H1 (cell line): Measurements from ENCODE around the gene SCMH1. TPM values are rescaled to one million over a fixed set of nuclear protein-coding genes. Genes with fewer than 3 reads are reported as not detected.

Experiments used
- CTCF ChIA-PET: fragments of 300-600 bp; sonication (Branson Sonifier 250); formaldehyde crosslinking; loops from one replicate; lab custom pipeline; 2021; ENCODE audit not compliant: partially characterized antibody; lab: Charles Lee
- POLR2A ChIA-PET: fragments of 300-600 bp; sonication (Branson Sonifier 250); formaldehyde crosslinking; loops from one replicate; lab custom pipeline; 2021; ENCODE audit warnings: inconsistent platforms; ENCODE audit not compliant: partially characterized antibody; lab: Charles Lee
- DNase-seq, 2 experiments: peaks; one replicate each; pipeline versions ENCODE4 v3.0.0 to v3.0.0-alpha.2; 2010 to 2022; ENCODE audit warnings: low spot score in 2 of 2, low read depth in 1 of 2, mixed read lengths in 1 of 2
- FAIRE-seq: peaks from 2 replicates; lab custom pipeline; 2011; peaks lifted over from hg19 to GRCh38; lab: Jason Lieb, UNC
- H2AFZ ChIP-seq: 2 replicates; pipeline ENCODE4 v1.8.1; 2012; ENCODE audit warnings: low read length, inconsistent platforms
- H2AK5ac ChIP-seq: 2 replicates; pipeline ENCODE4 v1.6.1; 2013; ENCODE audit warnings: low read depth, low read length
- H2BK120ac ChIP-seq: replicated peaks from 2 replicates; pipeline ENCODE3; 2013; ENCODE audit warnings: low read depth, low read length, inconsistent platforms
- H2BK12ac ChIP-seq: 2 replicates; pipeline ENCODE4 v1.6.1; 2013; ENCODE audit warnings: low read depth, low read length
- H2BK15ac ChIP-seq: 2 replicates; pipeline ENCODE4 v1.6.1; 2013; ENCODE audit warnings: low read length
- H2BK20ac ChIP-seq: 2 replicates; pipeline ENCODE4 v1.6.1; 2013; ENCODE audit warnings: low read length
- H2BK5ac ChIP-seq: 2 replicates; pipeline ENCODE4 v1.6.1; 2013; ENCODE audit warnings: low read depth, low read length
- H3K14ac ChIP-seq: 2 replicates; pipeline ENCODE4 v1.6.1; 2013; ENCODE audit warnings: inconsistent platforms; ENCODE audit not compliant: insufficient read length
- H3K18ac ChIP-seq: 2 replicates; pipeline ENCODE4 v1.6.1; 2013; ENCODE audit warnings: low read length; ENCODE audit errors: extremely low read depth
- H3K23ac ChIP-seq: 2 replicates; pipeline ENCODE4 v1.6.1; 2013; ENCODE audit warnings: inconsistent platforms; ENCODE audit not compliant: insufficient read length
- H3K23me2 ChIP-seq: 2 replicates; pipeline ENCODE4 v1.6.1; 2013; ENCODE audit warnings: low read depth, low read length
- H3K27ac ChIP-seq: 2 replicates; pipeline ENCODE4 v1.6.1; 2011; ENCODE audit warnings: low read depth, low read length, inconsistent platforms
- H3K27me3 ChIP-seq, 4 experiments: replicated peaks in 1 of 4; 1 replicate in 1 of 4; 2 replicates in 3 of 4; pipeline versions ENCODE4 v1.6.1 to v1.8.1; 2011 to 2013; ENCODE audit warnings: low read length in 3 of 4, mild to moderate bottlenecking in 3 of 4, inconsistent platforms in 2 of 4, mixed read lengths in 2 of 4, moderate library complexity in 1 of 4; ENCODE audit not compliant: control insufficient read depth in 3 of 4, insufficient read depth in 3 of 4; ENCODE audit errors: extremely low read depth in 1 of 4
- H3K36me3 ChIP-seq, 4 experiments: 2 replicates each; pipeline versions ENCODE4 v1.6.1 to v1.8.1; 2011 to 2013; ENCODE audit warnings: mild to moderate bottlenecking in 4 of 4, low read length in 3 of 4, moderate library complexity in 2 of 4, control low read depth in 1 of 4, inconsistent platforms in 1 of 4; ENCODE audit not compliant: insufficient read depth in 4 of 4, control insufficient read depth in 2 of 4
- H3K4ac ChIP-seq: replicated peaks from 2 replicates; pipeline ENCODE3; 2013; ENCODE audit warnings: low read length, low read depth, mixed read lengths, inconsistent platforms; ENCODE audit not compliant: insufficient read length
- H3K4me1 ChIP-seq, 4 experiments: replicated peaks in 1 of 4; 1 replicate in 1 of 4; 2 replicates in 3 of 4; pipeline versions ENCODE4 v1.6.1 to v1.8.1; 2011 to 2013; ENCODE audit warnings: low read length in 3 of 4, inconsistent platforms in 2 of 4, mixed read lengths in 1 of 4; ENCODE audit not compliant: insufficient read depth in 4 of 4, control insufficient read depth in 3 of 4
- H3K4me2 ChIP-seq, 2 experiments: 2 replicates each; pipeline versions ENCODE4 v1.6.1 to v1.8.1; 2011 to 2013; ENCODE audit warnings: low read depth in 2 of 2, low read length in 2 of 2, control low read depth in 1 of 2, inconsistent platforms in 1 of 2, mild to moderate bottlenecking in 1 of 2; ENCODE audit not compliant: insufficient read depth in 1 of 2
- H3K4me3 ChIP-seq, 4 experiments: fragments of 200-600, 300-600 bp in 1 of 4; sonication (generic), shearing (Covaris generic), sonication (Bioruptor Twin) in 1 of 4; 2 replicates each; pipeline versions ENCODE4 v1.5.1 to v1.8.1; 2011 to 2016; ENCODE audit warnings: low read length in 4 of 4, low read depth in 3 of 4, control low read depth in 2 of 4, inconsistent platforms in 2 of 4, mild to moderate bottlenecking in 2 of 4, mixed read lengths in 1 of 4, moderate library complexity in 1 of 4; ENCODE audit not compliant: insufficient read depth in 2 of 4; ENCODE audit errors: extremely low read depth in 1 of 4
- H3K56ac ChIP-seq: replicated peaks from 2 replicates; pipeline ENCODE3; 2013; ENCODE audit warnings: low read depth, mild to moderate bottlenecking, mixed read lengths, low read length, inconsistent platforms; ENCODE audit not compliant: insufficient read length
- H3K79me1 ChIP-seq: 2 replicates; pipeline ENCODE4 v1.6.1; 2013; ENCODE audit warnings: low read depth, low read length, control low read depth
- H3K79me2 ChIP-seq, 2 experiments: 2 replicates each; pipeline versions ENCODE4 v1.6.1 to v1.8.1; 2012 to 2013; ENCODE audit warnings: low read length in 2 of 2, mild to moderate bottlenecking in 2 of 2, inconsistent platforms in 1 of 2; ENCODE audit not compliant: insufficient read depth in 2 of 2, control insufficient read depth in 1 of 2
- H3K9ac ChIP-seq, 4 experiments: replicated peaks in 1 of 4; 1 replicate in 1 of 4; 2 replicates in 3 of 4; pipeline versions ENCODE4 v1.6.1 to v1.8.1; 2011 to 2013; ENCODE audit warnings: low read depth in 3 of 4, low read length in 3 of 4, control low read depth in 2 of 4, mild to moderate bottlenecking in 2 of 4, moderate library complexity in 2 of 4, inconsistent platforms in 1 of 4; ENCODE audit errors: extremely low read depth in 1 of 4
- H3K9me3 ChIP-seq, 2 experiments: 2 replicates each; pipeline versions ENCODE4 v1.6.1 to v1.8.1; 2012 to 2013; ENCODE audit warnings: mild to moderate bottlenecking in 2 of 2, moderate library complexity in 2 of 2, control low read depth in 1 of 2, inconsistent platforms in 1 of 2, low read depth in 1 of 2, low read length in 1 of 2, mixed read lengths in 1 of 2; ENCODE audit not compliant: insufficient read depth in 2 of 2
- H4K20me1 ChIP-seq, 2 experiments: replicated peaks in 1 of 2; 2 replicates each; pipeline versions ENCODE3 to v1.8.1; 2011 to 2013; ENCODE audit warnings: inconsistent platforms in 2 of 2, low read length in 2 of 2, mild to moderate bottlenecking in 1 of 2; ENCODE audit not compliant: insufficient read depth in 2 of 2, control insufficient read depth in 1 of 2
- H4K5ac ChIP-seq: 2 replicates; pipeline ENCODE4 v1.6.1; 2013; ENCODE audit warnings: low read length, low read depth, mixed read lengths, inconsistent platforms; ENCODE audit not compliant: insufficient read length
- H4K8ac ChIP-seq: 2 replicates; pipeline ENCODE4 v1.8.0; 2013; ENCODE audit warnings: mild to moderate bottlenecking, moderate library complexity, low read length, inconsistent platforms; ENCODE audit not compliant: insufficient read depth; ENCODE audit errors: extremely low read depth
- H4K91ac ChIP-seq: replicated peaks from 2 replicates; pipeline ENCODE3; 2013; ENCODE audit warnings: low read length, mixed read lengths, inconsistent platforms; ENCODE audit not compliant: insufficient read length
- ATF2 ChIP-seq: IDR thresholded peaks from 2 replicates; pipeline ENCODE4 v1.6.1; 2012; ENCODE audit warnings: low read length, inconsistent platforms
- CTCF ChIP-seq, 3 experiments: IDR thresholded peaks; 1 replicate in 2 of 3; 2 replicates in 1 of 3; pipeline versions ENCODE4 v1.5.1 to v1.6.1; 2011; ENCODE audit warnings: low read length in 3 of 3, mild to moderate bottlenecking in 3 of 3, inconsistent platforms in 2 of 3, low read depth in 1 of 3, moderate library complexity in 1 of 3; ENCODE audit not compliant: insufficient read depth in 1 of 3; ENCODE audit errors: control extremely low read depth in 1 of 3
- HDAC2 ChIP-seq, 2 experiments: fragments of 300-600 bp in 1 of 2; sonication (generic) in 1 of 2; IDR thresholded peaks; 2 replicates each; pipeline ENCODE4 v1.6.1; 2011 to 2012; ENCODE audit warnings: low read depth in 2 of 2, low read length in 2 of 2, mild to moderate bottlenecking in 2 of 2, moderate library complexity in 2 of 2, borderline replicate concordance in 1 of 2, inconsistent platforms in 1 of 2
- SAP30 ChIP-seq: fragments of 300-600 bp; sonication (generic); IDR thresholded peaks from 2 replicates; pipeline ENCODE4 v1.7.1; 2012; ENCODE audit warnings: low read length, moderate library complexity, mild to moderate bottlenecking, inconsistent platforms; ENCODE audit not compliant: insufficient read depth, insufficient replicate concordance
- TAF7 ChIP-seq: optimal IDR thresholded peaks from 2 replicates; pipeline ENCODE3; 2011; ENCODE audit warnings: low read depth, mild to moderate bottlenecking, inconsistent platforms, low read length, moderate library complexity, borderline replicate concordance
- WGBS, 2 experiments: shearing (Covaris generic) in 1 of 2; methylation state at CpG; one replicate each; pipeline versions ENCODE4 v1.1.6 to v1.1.7; 2013 to 2015; ENCODE audit warnings: low lambda C conversion rate in 2 of 2, mixed read lengths in 2 of 2, inconsistent platforms in 1 of 2, low coverage in 1 of 2, missing lambda C conversion rate in 1 of 2; ENCODE audit not compliant: insufficient replicate concordance in 2 of 2, insufficient coverage in 1 of 2, insufficient read length in 1 of 2; ENCODE audit errors: extremely low coverage in 1 of 2, missing lambda C conversion rate in 1 of 2; 5-methylcytosine and 5-hydroxymethylcytosine counted together
- polyA plus RNA-seq, 7 experiments: library from polyadenylated mRNA; depleted of rRNA in 3 of 7; stranded (reverse) in 5 of 7; unstranded in 2 of 7; fragments of >200 nt in 5 of 7; fragments of 200-250 nt in 2 of 7; gene quantifications; 1 replicate in 5 of 7; 2 replicates in 1 of 7; 4 replicates in 1 of 7; pipeline versions ENCODE4 v1.2.1 to v1.2.3, GENCODE V29; 2011 to 2013; ENCODE audit warnings: missing spikeins in 2 of 7, mixed read lengths in 2 of 7
- total RNA-seq: library from RNA; stranded (reverse); fragmentation: NEBNext Ultra II Directional; extraction: Animal tissue kit (Norgen Biotek cat#: 25700); gene quantifications from 2 replicates; pipeline ENCODE4 v1.2.1, GENCODE V29; 2021

The SCMH1 gene
- total and polyA plus RNA-seq, 2 of the 8 experiments (the other 6 are each of a cell fraction or from before 2014, with no cell fraction given) = 16.6 to 30.7 TPM

- peaks cover 51 to 78% (median 73%) of the 10 kb centered on the region in 4 experiments for H3K36me3 ChIP-seq
- CTCF ChIA-PET = interaction anchor here (1.8 kb wide), 1 partner anchor 33 kb away, joined by 6 read pairs; no protein-coding TSS in a partner anchor
These were observed 256.2 kb downstream of the SCMH1 start for GRCh38 chr1:40985875-40986274.

More at GRCh38 chr1:40985875-40986274, 256.2 kb downstream of the SCMH1 start:
- Histone ChIP-seq H4K8ac (no peak overlapping the region), H4K5ac (no peak overlapping the region), H2BK120ac (no peak overlapping the region), H3K18ac (no peak overlapping the region), H2BK15ac (no peak overlapping the region), H3K9ac (no peak overlapping the region), H4K20me1 (peaks cover 12 to 24% of the 10 kb centered on the region in 2 experiments), H3K4ac (no peak overlapping the region), H3K27ac (no peak overlapping the region), H3K4me3 (no peak overlapping the region), H2AK5ac (no peak overlapping the region), H3K4me1 (peaks cover 1 to 10% (median 3%) of the 10 kb centered on the region in 4 experiments; a peak in 5 of 7 replicates), H3K23ac (no peak overlapping the region), H3K23me2 (peaks cover 2% of the 10 kb centered on the region; the same call in 1 of the 2 replicates), H3K9me3 (no peaks in the 10 kb centered on the region), H2BK12ac (no peak overlapping the region), H2BK5ac (no peak overlapping the region), H2AFZ (no peak overlapping the region), H3K27me3 (no peaks in the 10 kb centered on the region), H3K56ac (no peak overlapping the region), H4K91ac (no peak overlapping the region), H3K4me2 (no peak overlapping the region), H3K14ac (no peak overlapping the region), H3K79me1 (no peaks in the 10 kb centered on the region; the same call in 1 of the 2 replicates), H3K79me2 (peaks cover 10 to 52% of the 10 kb centered on the region in 2 experiments), H2BK20ac (no peak overlapping the region)
- 76% methylated on average over 3 of the region's 3 CpGs; no CpG with 5 or more reads in 1 of the 2 experiments for WGBS, 2 experiments
- FAIRE-seq (no peak), DNase-seq (no peak)
- TF ChIP-seq TAF7 (no peak), ATF2 (no peak), SAP30 (no peak), HDAC2 (IDR thresholded peaks at IDR 0.05; ENCODE audit: borderline replicate concordance in 1 of 2, low read depth in 2 of 2, low read length in 2 of 2) (no peak), CTCF (IDR thresholded peaks at IDR 0.05; ENCODE audit: control extremely low read depth in 1 of 3, insufficient read depth in 1 of 3, low read depth in 1 of 3, low read length in 3 of 3) (no peak)
- POLR2A ChIA-PET = interaction anchor here (1.1 to 9.6 kb wide), 5 partner anchors 10 to 49 kb away, joined by 4 to 49 read pairs (median 8); no protein-coding TSS in a partner anchor
